Kidney (tissue), 14 donors: ENCODE results near the gene KRCC1. TPM values are rescaled to one million over a fixed set of nuclear protein-coding genes. Genes with fewer than 3 reads are reported as not detected.
"Not testable (repeated sequence)": the region's sequence is repeated elsewhere in the genome, so short reads cannot be mapped to it uniquely, and the experiment has no call there.

Source experiments
- DNase-seq, 5 donors: peaks; one replicate each; pipeline ENCODE4 v3.0.0-alpha.2; 2013 to 2020
- FAIRE-seq: peaks from 2 replicates; lab custom pipeline; 2012; peaks lifted over from hg19 to GRCh38; lab: Jason Lieb, UNC
- H3K27ac ChIP-seq, 2 donors: one replicate each; pipeline ENCODE4 v1.7.0; 2013; ENCODE audit warnings: low read depth in 2 of 2, low read length in 2 of 2, inconsistent platforms in 1 of 2
- H3K27me3 ChIP-seq: one replicate; pipeline ENCODE4 v1.7.1; 2013; ENCODE audit warnings: low read length, inconsistent platforms; ENCODE audit not compliant: control insufficient read depth, insufficient read depth
- H3K36me3 ChIP-seq, 3 donors: one replicate each; pipeline versions ENCODE4 v1.7.0 to v1.7.1; 2013; ENCODE audit warnings: low read length in 3 of 3, control low read depth in 1 of 3, inconsistent platforms in 1 of 3; ENCODE audit not compliant: insufficient read depth in 3 of 3, control insufficient read depth in 2 of 3
- H3K4me1 ChIP-seq, 3 donors: one replicate each; pipeline versions ENCODE4 v1.7.0 to v1.7.1; 2013; ENCODE audit warnings: low read length in 3 of 3, inconsistent platforms in 1 of 3, low read depth in 1 of 3; ENCODE audit not compliant: control insufficient read depth in 2 of 3, insufficient read depth in 2 of 3
- H3K4me3 ChIP-seq, 3 donors: one replicate each; pipeline versions ENCODE4 v1.7.0 to v1.8.1; 2013; ENCODE audit warnings: low read length in 3 of 3, control low read depth in 1 of 3, inconsistent platforms in 1 of 3
- H3K9ac ChIP-seq, 3 donors: one replicate each; pipeline versions ENCODE4 v1.7.0 to v1.7.1; 2013; ENCODE audit warnings: low read length in 3 of 3, control low read depth in 1 of 3, inconsistent platforms in 1 of 3
- H3K9me3 ChIP-seq, 3 donors: one replicate each; pipeline versions ENCODE4 v1.7.0 to v1.7.1; 2013; ENCODE audit warnings: low read length in 3 of 3, control low read depth in 1 of 3, inconsistent platforms in 1 of 3; ENCODE audit not compliant: control insufficient read depth in 2 of 3, insufficient read depth in 1 of 3
- CTCF ChIP-seq: IDR thresholded peaks from 3 replicates; pipeline ENCODE4 v1.5.1; 2012; ENCODE audit warnings: mild to moderate bottlenecking, moderate library complexity, borderline replicate concordance; ENCODE audit not compliant: insufficient read depth; ENCODE audit errors: extremely low read depth
- intact Hi-C: fragments of 100-400 bp; cut with DNase I; formaldehyde crosslinking; loops from one replicate; pipeline ENCODE4 v1.11.1; 2022
- polyA plus RNA-seq: library from polyadenylated mRNA; stranded (reverse); fragments of 350-450 nt; fragmentation: Illumina TruSeq; extraction: RNeasy Lipid Tissue Mini Kit (QIAGEN cat#74804); gene quantifications from one replicate; pipeline ENCODE4 v1.2.3, GENCODE V29; 2014; ENCODE audit warnings: low read depth, low replicate concordance; ENCODE audit not compliant: insufficient read depth
- total RNA-seq: library from RNA; stranded (reverse); fragmentation: NEBNext Ultra II Directional; extraction: Animal tissue kit (Norgen Biotek cat#: 25700); gene quantifications from one replicate; pipeline ENCODE4 v1.2.1, GENCODE V29; 2021
- donor health status: control.
- donor health status: control.
- donor health status: control.
- donor health status: control.
- donor health status: control.
- donor health status: DM: yes; HTN: yes; CAD: no.
- donor health status: Normal renal cell carcinoma (clear cell type).

Gene KRCC1
- total and polyA plus RNA-seq, 2 donors from 2014 or later, result 23.6 to 26.3 TPM

GRCh38 chr2:88024509-88024908, 31.1 kb downstream of the KRCC1 start:
- FAIRE-seq (no peak), DNase-seq (peak in 2 of 5 donors; percentile 3 to 14)
- H3K36me3 ChIP-seq, result peaks cover 0 to 20% (median 4%) of the 10 kb centered on the region in 3 donors
- no peaks in the 10 kb centered on the region for H3K9me3 ChIP-seq
- no peak overlapping the region for H3K27ac ChIP-seq
- H3K4me1 ChIP-seq, result no peaks in the 10 kb centered on the region
- no peak overlapping the region for H3K9ac ChIP-seq
- H3K4me3 ChIP-seq, result no peak overlapping the region
- no peaks in the 10 kb centered on the region for H3K27me3 ChIP-seq
- no peak for TF ChIP-seq CTCF
- intact Hi-C loops, result no loop called here

- intact Hi-C loops, result no loop called here
- no peaks in the 10 kb centered on the region for H3K27me3 ChIP-seq
- no peak for TF ChIP-seq CTCF
- no peaks in the 10 kb centered on the region for H3K9me3 ChIP-seq
- H3K9ac ChIP-seq, result no peak overlapping the region
- peaks cover 0 to 5% (median 0%) of the 10 kb centered on the region in 3 donors for H3K36me3 ChIP-seq
- H3K4me1 ChIP-seq, result no peaks in the 10 kb centered on the region
- H3K4me3 ChIP-seq, result no peak overlapping the region
- DNase-seq, result no peak
- FAIRE-seq, result no peak
- no peak overlapping the region for H3K27ac ChIP-seq
Measured at GRCh38 chr2:88022669-88022921, 33.0 kb downstream of the KRCC1 start.

GRCh38 chr2:88019985-88020384, 35.6 kb downstream of the KRCC1 start:
- no peak for DNase-seq
- Histone ChIP-seq H3K36me3 (no peaks in the 10 kb centered on the region), H3K27me3 (no peaks in the 10 kb centered on the region), H3K27ac (no peak overlapping the region), H3K4me1 (no peaks in the 10 kb centered on the region), H3K9me3 (no peaks in the 10 kb centered on the region), H3K9ac (no peak overlapping the region), H3K4me3 (no peak overlapping the region)
- no peak for FAIRE-seq
- TF ChIP-seq CTCF, result no peak
- intact Hi-C loops, result no loop called here

- no peaks in the 10 kb centered on the region for H3K36me3 ChIP-seq
- no peak for DNase-seq
- FAIRE-seq, result no peak
- no peak overlapping the region for H3K27ac ChIP-seq
- no peak overlapping the region for H3K4me3 ChIP-seq
- H3K27me3 ChIP-seq, result no peaks in the 10 kb centered on the region
- intact Hi-C loops, result no loop called here
- no peaks in the 10 kb centered on the region for H3K4me1 ChIP-seq
- TF ChIP-seq CTCF, result no peak
- no peak overlapping the region for H3K9ac ChIP-seq
- no peaks in the 10 kb centered on the region for H3K9me3 ChIP-seq
Measured at GRCh38 chr2:88018909-88019308, 36.7 kb downstream of the KRCC1 start.

- FAIRE-seq, H3K4me1 ChIP-seq, DNase-seq, H3K9me3 ChIP-seq, H3K27me3 ChIP-seq, H3K36me3 ChIP-seq, H3K27ac ChIP-seq, intact Hi-C loops, H3K4me3 ChIP-seq, H3K9ac ChIP-seq: not testable (repeated sequence)
Measured at GRCh38 chr2:88018077-88018805, 37.3 kb downstream of the KRCC1 start.
